MM.1S (cell line): ENCODE data around the gene SLC25A39.

Experiments
- DNase-seq: peaks from one replicate; pipeline ENCODE4 v3.0.0-alpha.2; 2015
- H2AFZ ChIP-seq: fragments of 300-600 bp; sonication (generic); 2 replicates; pipeline ENCODE4 v1.6.0; 2016; ENCODE audit warnings: antibody characterized with exemption, low read length
- H3F3A ChIP-seq: fragments of 300-600 bp; sonication (generic); 2 replicates; pipeline ENCODE4 v1.6.1; 2016; ENCODE audit warnings: mild to moderate bottlenecking, antibody characterized with exemption, low read length, moderate library complexity, mixed read lengths; ENCODE audit not compliant: insufficient read depth
- H3K27ac ChIP-seq: fragments of 300-600 bp; sonication (generic); 2 replicates; pipeline ENCODE4 v1.5.1; 2016; ENCODE audit warnings: mild to moderate bottlenecking, low read length
- H3K27me3 ChIP-seq: fragments of 300-600 bp; sonication (generic); replicated peaks from 2 replicates; pipeline ENCODE4 v1.6.0; 2016; ENCODE audit warnings: low read length; ENCODE audit not compliant: insufficient read depth
- H3K36me3 ChIP-seq: fragments of 300-600 bp; sonication (generic); replicated peaks from 2 replicates; pipeline ENCODE4 v1.6.1; 2016; ENCODE audit warnings: mild to moderate bottlenecking, low read length, mixed read lengths; ENCODE audit not compliant: insufficient read depth
- H3K4me1 ChIP-seq: fragments of 300-600 bp; sonication (generic); 2 replicates; pipeline ENCODE4 v1.6.1; 2016; ENCODE audit warnings: low read length, mixed read lengths
- H3K4me2 ChIP-seq: fragments of 300-600 bp; sonication (generic); 2 replicates; pipeline ENCODE4 v1.6.0; 2016; ENCODE audit warnings: low read depth, low read length
- H3K4me3 ChIP-seq: fragments of 300-600 bp; sonication (generic); 2 replicates; pipeline ENCODE4 v1.5.1; 2016; ENCODE audit warnings: low read length, mixed read lengths
- H3K79me2 ChIP-seq: fragments of 300-600 bp; sonication (generic); 2 replicates; pipeline ENCODE4 v1.6.1; 2016; ENCODE audit warnings: mixed run types, low read length, mixed read lengths
- H3K9ac ChIP-seq: fragments of 300-600 bp; sonication (generic); 2 replicates; pipeline ENCODE4 v1.6.1; 2016; ENCODE audit warnings: low read length, mixed read lengths
- H3K9me2 ChIP-seq: fragments of 300-600 bp; sonication (generic); replicated peaks from 2 replicates; pipeline ENCODE4 v1.6.1; 2016; ENCODE audit warnings: mild to moderate bottlenecking, low read length, mixed read lengths; ENCODE audit not compliant: insufficient read depth
- H3K9me3 ChIP-seq: fragments of 300-600 bp; sonication (generic); replicated peaks from 2 replicates; pipeline ENCODE4 v1.6.1; 2016; ENCODE audit warnings: mild to moderate bottlenecking, low read length, mixed read lengths; ENCODE audit not compliant: insufficient read depth
- H4K20me1 ChIP-seq: fragments of 300-600 bp; sonication (generic); 2 replicates; pipeline ENCODE4 v1.6.1; 2016; ENCODE audit warnings: mild to moderate bottlenecking, low read length, moderate library complexity, mixed read lengths; ENCODE audit not compliant: insufficient read depth
- EZH2 ChIP-seq: fragments of 300-600 bp; sonication (generic); optimal IDR thresholded peaks from 2 replicates; pipeline ENCODE3; 2017; ENCODE audit warnings: low read depth, mild to moderate bottlenecking, antibody characterized with exemption, low read length, mixed read lengths
- EZH2phosphoT487 ChIP-seq: fragments of 300-600 bp; sonication (generic); IDR thresholded peaks from 2 replicates; pipeline ENCODE4 v1.6.1; 2018; ENCODE audit warnings: antibody characterized with exemption, low read length
- TF ChIP-seq, protein P1 (sequence below): fragments of 300-600 bp; sonication (generic); IDR thresholded peaks from 2 replicates; pipeline ENCODE4 v1.5.1; 2016; ENCODE audit warnings: antibody characterized with exemption, low read length, mixed read lengths

The SLC25A39 gene

DNA sequence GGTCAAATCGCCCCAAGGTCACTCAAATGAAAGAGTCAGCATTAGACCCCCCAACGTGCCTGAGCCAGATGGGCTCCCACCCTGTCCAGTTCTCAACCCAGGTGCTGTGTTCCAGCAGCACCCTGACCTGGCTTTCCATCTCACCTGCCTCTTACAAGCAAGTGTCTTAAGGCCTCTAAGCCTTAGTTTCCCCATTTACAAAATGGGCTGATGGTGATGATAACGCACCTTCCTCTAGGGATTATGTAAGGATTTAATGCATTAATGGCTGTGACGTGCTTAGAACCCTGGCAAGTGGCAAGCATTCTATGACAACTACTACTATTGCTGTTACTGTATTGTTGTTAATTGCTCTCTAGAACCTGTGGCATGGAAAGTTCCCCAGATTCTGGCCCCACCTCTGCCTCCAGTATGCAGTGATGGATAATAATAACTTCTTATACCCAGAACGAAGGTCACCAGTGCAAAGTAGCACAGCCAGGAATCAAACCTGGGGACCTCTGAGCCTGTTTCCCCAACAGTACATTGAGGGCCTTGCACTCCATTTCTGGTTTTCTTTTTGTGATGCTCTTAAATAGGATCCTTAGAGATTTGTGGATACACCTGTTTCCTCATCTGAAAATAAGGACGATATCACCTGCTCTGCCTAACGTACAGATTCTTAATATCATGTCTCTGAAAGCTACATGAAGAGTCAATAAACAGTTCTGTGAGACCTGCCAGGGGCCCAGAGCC lies 3.3 kb upstream of the SLC25A39 start:
- H3K9ac ChIP-seq, result no peak overlapping the region
- H4K20me1 ChIP-seq, result no peaks in the 10 kb centered on the region
- peaks cover 15% of the 10 kb centered on the region for H3K79me2 ChIP-seq
- H3K4me2 ChIP-seq, result no peak overlapping the region
- H3K27me3 ChIP-seq, result no peaks in the 10 kb centered on the region
- no peak overlapping the region for H2AFZ ChIP-seq
- DNase-seq, result no peak
- TF ChIP-seq EZH2phosphoT487 (no peak), EZH2 (no peak)
- TF ChIP-seq, protein P1, sequence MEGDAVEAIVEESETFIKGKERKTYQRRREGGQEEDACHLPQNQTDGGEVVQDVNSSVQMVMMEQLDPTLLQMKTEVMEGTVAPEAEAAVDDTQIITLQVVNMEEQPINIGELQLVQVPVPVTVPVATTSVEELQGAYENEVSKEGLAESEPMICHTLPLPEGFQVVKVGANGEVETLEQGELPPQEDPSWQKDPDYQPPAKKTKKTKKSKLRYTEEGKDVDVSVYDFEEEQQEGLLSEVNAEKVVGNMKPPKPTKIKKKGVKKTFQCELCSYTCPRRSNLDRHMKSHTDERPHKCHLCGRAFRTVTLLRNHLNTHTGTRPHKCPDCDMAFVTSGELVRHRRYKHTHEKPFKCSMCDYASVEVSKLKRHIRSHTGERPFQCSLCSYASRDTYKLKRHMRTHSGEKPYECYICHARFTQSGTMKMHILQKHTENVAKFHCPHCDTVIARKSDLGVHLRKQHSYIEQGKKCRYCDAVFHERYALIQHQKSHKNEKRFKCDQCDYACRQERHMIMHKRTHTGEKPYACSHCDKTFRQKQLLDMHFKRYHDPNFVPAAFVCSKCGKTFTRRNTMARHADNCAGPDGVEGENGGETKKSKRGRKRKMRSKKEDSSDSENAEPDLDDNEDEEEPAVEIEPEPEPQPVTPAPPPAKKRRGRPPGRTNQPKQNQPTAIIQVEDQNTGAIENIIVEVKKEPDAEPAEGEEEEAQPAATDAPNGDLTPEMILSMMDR, result no peak
- H3K9me3 ChIP-seq, result no peaks in the 10 kb centered on the region
- peaks cover 21% of the 10 kb centered on the region for H3F3A ChIP-seq
- no peaks in the 10 kb centered on the region for H3K36me3 ChIP-seq
- H3K9me2 ChIP-seq, result no peaks in the 10 kb centered on the region
- H3K27ac ChIP-seq, result no peak overlapping the region
- H3K4me3 ChIP-seq, result no peak overlapping the region
- peaks cover 7% of the 10 kb centered on the region for H3K4me1 ChIP-seq

- peaks cover 22% of the 10 kb centered on the region for H3K79me2 ChIP-seq
- no peaks in the 10 kb centered on the region for H3K27me3 ChIP-seq
- no peaks in the 10 kb centered on the region for H3K9me2 ChIP-seq
- peak overlapping the region; percentile 71 for H3K4me2 ChIP-seq
- no peaks in the 10 kb centered on the region for H3K9me3 ChIP-seq
- peak; percentile 98 for DNase-seq
- TF ChIP-seq, protein P1, result no peak
- no peak for TF ChIP-seq EZH2
- TF ChIP-seq EZH2phosphoT487, result no peak
- peak overlapping the region; percentile 53; the same call in 1 of the 2 replicates for H2AFZ ChIP-seq
- peaks cover 21% of the 10 kb centered on the region for H3F3A ChIP-seq
- H4K20me1 ChIP-seq, result no peaks in the 10 kb centered on the region
- peaks cover 7% of the 10 kb centered on the region for H3K4me1 ChIP-seq
- H3K9ac ChIP-seq, result peak overlapping the region; percentile 41; the same call in 1 of the 2 replicates
- H3K36me3 ChIP-seq, result no peaks in the 10 kb centered on the region; the same call in 1 of the 2 replicates
- peak overlapping the region; percentile 22; the same call in 1 of the 2 replicates for H3K27ac ChIP-seq
- peak overlapping the region; percentile 57 for H3K4me3 ChIP-seq
These were observed 2.3 kb upstream of the SLC25A39 start for GRCh38 chr17:44326861-44327444.

GRCh38 chr17:44324092-44324570 lies 492 bp downstream of the SLC25A39 start:
- DNase-seq, result no peak
- no peak for TF ChIP-seq EZH2
- TF ChIP-seq, protein P1, result no peak
- no peak for TF ChIP-seq EZH2phosphoT487
- H3K27ac ChIP-seq, result peak overlapping the region; percentile 31; the same call in 1 of the 2 replicates

More at GRCh38 chr17:44324092-44324570, 492 bp downstream of the SLC25A39 start:
- Histone ChIP-seq H3K79me2 (peaks cover 22% of the 10 kb centered on the region), H3K27me3 (no peaks in the 10 kb centered on the region), H3K4me2 (peak overlapping the region; percentile 99), H3K36me3 (no peaks in the 10 kb centered on the region; the same call in 1 of the 2 replicates), H3K9me2 (no peaks in the 10 kb centered on the region), H3K9ac (peak overlapping the region; percentile 91), H3F3A (peaks cover 26% of the 10 kb centered on the region), H3K9me3 (no peaks in the 10 kb centered on the region), H3K4me3 (peak overlapping the region; percentile 100), H2AFZ (peak overlapping the region; percentile 58), H3K4me1 (peaks cover 3% of the 10 kb centered on the region; the same call in 1 of the 2 replicates), H4K20me1 (no peaks in the 10 kb centered on the region)
